A549 (cell line): ENCODE data around the gene SLCO4A1. TPM values are rescaled to one million over a fixed set of nuclear protein-coding genes. Genes with fewer than 3 reads are reported as not detected.

ENCODE experiments used
- ATAC-seq, 2 experiments: fragments of 200-7000 bp in 1 of 2; fragments of >200 bp in 1 of 2; cut with Nextera tagmentation in 1 of 2; cut with Tn5 transposase in 1 of 2; 3 replicates each; pipeline versions ENCODE4 v1.8.0 to v1.9.1; 2018 to 2020; ENCODE audit warnings: mild to moderate bottlenecking in 1 of 2, moderate library complexity in 1 of 2
- CTCF ChIA-PET: fragments of 300-600 bp; sonication (Branson Sonifier 250); formaldehyde crosslinking; extraction: SDS; loops from one replicate; lab custom pipeline; 2021; ENCODE audit warnings: antibody characterized with exemption, inconsistent platforms; lab: Yijun Ruan, JAX
- POLR2A ChIA-PET: fragments of 350-600 bp; formaldehyde crosslinking; extraction: SDS; loops from one replicate; lab custom pipeline; 2021; ENCODE audit warnings: antibody characterized with exemption, inconsistent platforms; lab: Yijun Ruan, JAX
- DNase-seq, 2 experiments: peaks; one replicate each; pipeline versions ENCODE4 v3.0.0 to v3.0.0-alpha.2; 2011 to 2016; ENCODE audit warnings: low read depth in 1 of 2, low spot score in 1 of 2
- FAIRE-seq: peaks from 2 replicates; lab custom pipeline; 2011; peaks lifted over from hg19 to GRCh38; lab: Jason Lieb, UNC
- H3K27ac ChIP-seq, 2 experiments: fragments of >200 bp; sonication (Bioruptor Twin); formaldehyde crosslinking; 3 replicates each; pipeline ENCODE4 v1.5.1; 2016 to 2017
- H3K4me1 ChIP-seq: fragments of >200 bp; sonication (Bioruptor Twin); formaldehyde crosslinking; 3 replicates; pipeline ENCODE4 v1.6.1; 2016
- H3K4me2 ChIP-seq: fragments of >200 bp; sonication (Bioruptor Twin); formaldehyde crosslinking; 3 replicates; pipeline ENCODE4 v1.6.1; 2016
- H3K4me3 ChIP-seq: fragments of >200 bp; sonication (Bioruptor Twin); formaldehyde crosslinking; 3 replicates; pipeline ENCODE4 v1.5.1; 2016
- H3K9me3 ChIP-seq: fragments of >200 bp; sonication (Bioruptor Twin); formaldehyde crosslinking; 3 replicates; pipeline ENCODE4 v1.6.1; 2016
- CEBPB ChIP-seq, 2 experiments: fragments of >200 bp in 1 of 2; sonication (Bioruptor Twin) in 1 of 2; formaldehyde crosslinking in 1 of 2; IDR thresholded peaks; 2 replicates each; pipeline ENCODE4 v1.6.1; 2012 to 2016
- CHD4 ChIP-seq: fragments of 200-600 bp; sonication (generic); IDR thresholded peaks from 2 replicates; pipeline ENCODE4 v1.6.1; 2016; ENCODE audit warnings: antibody characterized with exemption, mild to moderate bottlenecking, borderline replicate concordance
- EHF ChIP-seq: fragments of 250-450 bp; sonication (Bioruptor Pico); IDR thresholded peaks from 2 replicates; pipeline ENCODE4 v1.5.0; 2020; ENCODE audit warnings: mild to moderate bottlenecking
- HOXA7 ChIP-seq: fragments of 250-450 bp; sonication (Bioruptor Pico); IDR thresholded peaks from 2 replicates; pipeline ENCODE4 v1.5.0; 2020; ENCODE audit warnings: mild to moderate bottlenecking, moderate library complexity
- HOXB13 ChIP-seq: fragments of 250-450 bp; sonication (Bioruptor Pico); IDR thresholded peaks from 2 replicates; pipeline ENCODE4 v1.5.0; 2020; ENCODE audit warnings: low read depth, mild to moderate bottlenecking, moderate library complexity
- MAZ ChIP-seq: fragments of 150-350 bp; IDR thresholded peaks from 2 replicates; pipeline ENCODE4 v1.6.1; 2014; ENCODE audit warnings: antibody characterized with exemption, low read depth, low read length, borderline replicate concordance
- NFE2L2 ChIP-seq: fragments of 150-350 bp; conservative IDR thresholded peaks from 2 replicates; pipeline ENCODE4 v1.6.1; 2014; ENCODE audit warnings: low read length
- PBX3 ChIP-seq: IDR thresholded peaks from 2 replicates; pipeline ENCODE4 v1.6.1; 2012
- RAD21 ChIP-seq, 2 experiments: fragments of >200 bp in 1 of 2; sonication (Bioruptor Twin) in 1 of 2; formaldehyde crosslinking in 1 of 2; IDR thresholded peaks in 1 of 2; conservative IDR thresholded peaks in 1 of 2; 2 replicates in 1 of 2; 3 replicates in 1 of 2; pipeline ENCODE4 v1.6.1; 2012 to 2018; ENCODE audit warnings: inconsistent platforms in 1 of 2
- RFX5 ChIP-seq: fragments of 450-650 bp; IDR thresholded peaks from 2 replicates; pipeline ENCODE4 v1.7.1; 2014; ENCODE audit warnings: antibody characterized with exemption, mild to moderate bottlenecking, moderate library complexity
- ZFP36 ChIP-seq: fragments of 450-650 bp; IDR thresholded peaks from 2 replicates; pipeline ENCODE4 v1.6.1; 2014; ENCODE audit warnings: borderline replicate concordance; ENCODE audit not compliant: partially characterized antibody
- WGBS: methylation state at CpG from one replicate; pipeline ENCODE4 v1.1.6; 2017; ENCODE audit errors: missing lambda C conversion rate; 5-methylcytosine and 5-hydroxymethylcytosine counted together
- polyA plus RNA-seq, 4 experiments: library from polyadenylated mRNA; depleted of rRNA in 3 of 4; stranded (reverse); fragments of >200 nt; fragmentation: RNase III in 1 of 4; extraction: RNeasy Plus Mini Kit Qiagen cat#74134 plus additional on column Dnase treatment in 1 of 4; gene quantifications; 2 replicates in 3 of 4; 3 replicates in 1 of 4; pipeline ENCODE4 v1.2.3, GENCODE V29; 2011 to 2017
- TF ChIP-seq, protein P1 (sequence below): IDR thresholded peaks from 2 replicates; pipeline ENCODE4 v1.6.1; 2012

SLCO4A1 gene
- polyA plus RNA-seq, 2 of the 4 experiments (the other 2 are of a cell fraction) = 1.3 to 11.2 TPM

DNA sequence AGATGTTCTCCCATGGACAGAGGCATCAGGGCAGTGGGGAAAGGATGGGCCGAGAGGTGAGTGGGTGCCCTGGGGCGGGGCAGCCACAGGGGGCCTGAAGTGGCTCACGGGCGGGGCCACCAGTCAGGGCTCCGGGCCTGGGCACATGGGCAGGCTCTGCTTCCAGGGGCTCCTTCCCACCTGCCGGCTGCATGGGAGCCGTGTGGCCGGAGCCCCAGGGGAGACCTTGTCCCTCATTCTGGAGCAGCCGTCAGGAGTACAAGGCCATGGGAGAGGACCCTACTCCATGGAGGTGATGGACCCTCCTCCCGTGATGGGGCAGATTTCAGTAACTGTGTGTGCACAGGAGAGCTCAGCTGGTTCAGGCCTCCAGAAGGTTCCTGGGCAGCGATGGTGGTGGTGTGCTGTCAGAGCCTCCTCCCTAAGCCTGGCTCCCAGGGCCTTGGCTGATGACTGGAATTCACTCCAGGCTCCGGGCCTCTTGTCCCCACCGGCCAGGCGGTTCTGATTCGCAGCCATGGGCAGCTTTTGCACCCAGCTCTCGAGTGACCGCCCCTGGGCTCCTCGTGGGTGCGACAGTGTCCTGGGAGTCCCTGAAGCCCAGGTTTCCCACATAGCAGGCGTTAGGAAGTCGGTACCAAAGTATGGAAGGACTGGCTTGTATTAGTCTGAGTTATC lies 6.2 kb downstream of the SLCO4A1 start:
- ATAC-seq (no peak), FAIRE-seq (no peak), DNase-seq (no peak)
- WGBS = 83% methylated on average over 15 of the region's 21 CpGs
- H3K4me2 ChIP-seq = no peak overlapping the region
- POLR2A ChIA-PET = no interaction called here
- TF ChIP-seq HOXA7 (CRISPR knock-in tag) = no peak
- no peak for TF ChIP-seq NFE2L2
- TF ChIP-seq, protein P1, sequence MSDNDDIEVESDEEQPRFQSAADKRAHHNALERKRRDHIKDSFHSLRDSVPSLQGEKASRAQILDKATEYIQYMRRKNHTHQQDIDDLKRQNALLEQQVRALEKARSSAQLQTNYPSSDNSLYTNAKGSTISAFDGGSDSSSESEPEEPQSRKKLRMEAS = no peak
- TF ChIP-seq EHF (CRISPR knock-in tag) = no peak
- TF ChIP-seq CHD4 = no peak
- TF ChIP-seq ZFP36 = no peak
- TF ChIP-seq PBX3 = no peak
- H3K27ac ChIP-seq = no peak overlapping the region
- H3K9me3 ChIP-seq = no peaks in the 10 kb centered on the region
- peaks cover 19% of the 10 kb centered on the region for H3K4me1 ChIP-seq
- CTCF ChIA-PET = interaction anchor here (1.0 to 5.4 kb wide), 4 partner anchors 19 to 143 kb away, joined by 3 to 31 read pairs (median 4); no protein-coding TSS in a partner anchor
- no peak overlapping the region for H3K4me3 ChIP-seq

DNA sequence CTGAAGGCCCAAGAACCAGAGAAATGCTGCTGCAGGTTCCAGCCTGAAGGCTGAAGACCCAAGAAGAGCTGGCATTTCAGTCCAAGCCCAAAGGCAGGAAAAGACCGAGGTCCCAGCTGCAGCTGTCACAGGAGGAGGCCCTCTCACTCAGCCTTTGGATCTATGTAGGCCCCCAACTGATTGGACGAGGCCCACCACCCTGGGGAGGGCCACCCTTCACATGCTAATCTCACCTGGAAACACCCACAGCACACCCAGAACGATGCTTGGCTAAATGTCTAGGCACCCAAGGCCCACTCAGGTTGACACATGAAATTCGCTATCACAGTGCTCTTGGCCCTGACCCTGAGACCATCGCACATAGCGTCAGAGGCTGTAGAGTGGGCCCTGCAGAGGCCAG lies 6.8 kb downstream of the SLCO4A1 start:
- Histone ChIP-seq H3K9me3 (no peaks in the 10 kb centered on the region), H3K4me3 (no peak overlapping the region), H3K4me1 (peaks cover 19% of the 10 kb centered on the region), H3K4me2 (no peak overlapping the region), H3K27ac (no peak overlapping the region)
- CTCF ChIA-PET = interaction anchor here (1.7 to 5.4 kb wide), 2 partner anchors 19 to 142 kb away, joined by 4 to 31 read pairs; no protein-coding TSS in a partner anchor
- WGBS = no CpG with 5 or more reads among the region's 6 CpGs
- no peak for DNase-seq
- ATAC-seq = no peak
- FAIRE-seq = no peak
- no peak for TF ChIP-seq CEBPB (IDR thresholded peaks at IDR 0.05)
- TF ChIP-seq, protein P1 = no peak
- TF ChIP-seq MAZ = no peak
- TF ChIP-seq RAD21 (conservative IDR thresholded peaks at IDR 0.05 in 1 of 2, IDR thresholded peaks at IDR 0.05 in 1 of 2) = no peak
- TF ChIP-seq EHF (CRISPR knock-in tag) = no peak
- POLR2A ChIA-PET = no interaction called here

DNA sequence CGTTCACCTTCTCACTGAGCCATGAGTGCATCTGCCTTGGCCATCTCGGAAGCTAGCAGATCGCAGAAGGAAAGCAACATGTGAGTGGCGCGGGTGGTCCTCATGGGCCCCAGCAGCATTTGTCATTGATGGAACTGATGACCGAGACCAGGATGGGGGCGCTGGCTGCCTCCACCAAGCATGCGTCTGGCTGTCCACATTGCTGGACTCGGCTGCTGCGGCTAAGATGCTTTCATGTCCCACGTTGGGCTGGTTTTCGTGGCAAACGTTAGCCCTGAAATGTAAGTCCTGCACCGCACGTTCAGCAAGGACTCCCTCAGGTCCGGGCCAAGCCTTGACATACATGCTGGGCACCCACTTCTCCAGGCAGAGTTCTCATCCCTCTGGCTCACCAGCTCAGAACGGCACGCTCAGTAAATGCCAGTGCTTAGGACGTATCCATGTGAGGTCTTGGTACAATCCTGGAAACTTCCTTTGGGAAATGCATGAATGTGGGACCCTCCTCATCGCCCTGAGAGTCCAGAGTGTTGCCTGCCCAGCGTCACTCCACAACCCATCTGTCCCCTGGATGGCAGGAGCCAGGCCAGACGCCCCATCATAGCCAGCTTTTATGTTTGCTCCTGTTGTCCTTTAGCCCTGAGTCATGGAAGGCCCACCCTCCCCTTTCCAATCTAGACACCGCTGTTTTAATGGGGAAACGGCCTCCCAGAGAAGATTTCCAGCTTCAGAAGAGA lies 8.4 kb downstream of the SLCO4A1 start:
- H3K27ac ChIP-seq = 0 out of 6 replicates have a peak overlapping the region, but pooled peaks of 1 of the 2 experiments have one; percentile 7
- no peak for TF ChIP-seq RFX5
- no peak for ATAC-seq
- no peak overlapping the region for H3K4me2 ChIP-seq
- H3K9me3 ChIP-seq = no peaks in the 10 kb centered on the region
- H3K4me1 ChIP-seq = peaks cover 19% of the 10 kb centered on the region
- ChIA-PET POLR2A (interaction anchor here (1.9 kb wide), 1 partner anchor 143 kb away, joined by 5 read pairs; no protein-coding TSS in a partner anchor), CTCF (interaction anchor here (1.0 to 5.4 kb wide), 8 partner anchors 11 to 157 kb away, joined by 3 to 31 read pairs (median 4); no protein-coding TSS in a partner anchor)
- FAIRE-seq = no peak
- 93% methylated on average over 24 of the region's 24 CpGs for WGBS
- no peak overlapping the region for H3K4me3 ChIP-seq
- no peak for DNase-seq

DNA sequence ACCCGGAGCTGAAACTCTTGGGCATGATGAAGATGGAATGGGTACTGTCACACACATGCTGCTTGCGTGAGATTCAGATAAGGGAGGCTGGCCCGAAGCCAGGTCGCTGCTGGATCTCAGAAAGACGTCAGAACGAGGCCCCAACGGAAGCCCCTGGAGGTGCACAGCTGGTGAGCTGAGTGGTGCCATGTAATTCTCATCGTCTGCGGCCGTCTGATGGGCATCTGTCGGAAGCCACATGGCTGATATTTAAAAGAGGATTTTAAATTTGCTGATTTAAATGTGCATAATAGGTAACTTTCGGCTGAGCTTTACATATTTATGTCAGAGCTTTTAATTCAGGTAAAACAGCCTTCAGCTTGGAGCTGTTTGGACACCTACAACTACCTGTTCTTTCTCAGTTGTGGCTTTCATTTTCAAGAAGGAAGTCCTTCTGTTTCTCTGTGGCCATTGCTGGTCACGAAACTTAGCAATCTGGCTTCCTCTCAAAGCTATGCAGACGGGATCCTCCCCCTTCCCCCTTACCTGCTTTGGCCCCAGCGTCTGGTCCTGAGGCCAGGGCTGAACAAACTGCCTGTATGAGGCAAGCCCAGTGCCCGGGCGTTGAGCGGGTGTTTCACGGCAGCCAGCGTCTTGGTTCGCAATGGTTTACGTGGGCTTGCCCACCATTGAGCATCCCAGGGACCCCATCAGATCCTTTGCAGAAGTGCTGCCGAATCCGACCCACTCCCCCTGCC lies 9.2 kb downstream of the SLCO4A1 start:
- ATAC-seq (no peak), FAIRE-seq (no peak), DNase-seq (no peak)
- Histone ChIP-seq H3K4me1 (peaks cover 19% of the 10 kb centered on the region), H3K9me3 (no peaks in the 10 kb centered on the region), H3K27ac (peak overlapping the region; percentile 74 to 85), H3K4me2 (peak overlapping the region; percentile 87), H3K4me3 (no peak overlapping the region)
- WGBS = 89% methylated on average over 24 of the region's 24 CpGs
- POLR2A ChIA-PET = interaction anchor here (1.9 kb wide), 1 partner anchor 143 kb away, joined by 5 read pairs; no protein-coding TSS in a partner anchor
- TF ChIP-seq HOXB13 (CRISPR knock-in tag) = no peak
- TF ChIP-seq, all 56 proteins: peak for 0
- CTCF ChIA-PET = interaction anchor here (1.0 to 5.4 kb wide), 7 partner anchors 11 to 157 kb away, joined by 3 to 31 read pairs (median 4); no protein-coding TSS in a partner anchor
